WTC11 (cell line): ENCODE data around the gene FOXJ1. TPM values are rescaled to one million over a fixed set of nuclear protein-coding genes. Genes with fewer than 3 reads are reported as not detected.

Source experiments
- ATAC-seq: fragments of 200-7000 bp; cut with Tn5 transposase; 2 replicates; pipeline ENCODE4 v1.10.0; 2021; ENCODE audit warnings: mild to moderate bottlenecking, moderate library complexity
- CTCF ChIA-PET: fragments of 300-600 bp; sonication (Branson Sonifier 250); formaldehyde crosslinking; loops from one replicate; lab custom pipeline; 2021; ENCODE audit warnings: antibody characterized with exemption; lab: Charles Lee
- POLR2A ChIA-PET: fragments of 350-600 bp; sonication (Branson Sonifier 250); formaldehyde crosslinking; loops from one replicate; lab custom pipeline; 2021; ENCODE audit warnings: antibody characterized with exemption; lab: Charles Lee
- DNase-seq: peaks from one replicate; pipeline ENCODE4 v3.0.0; 2021; ENCODE audit warnings: low spot score
- H3K27ac Mint-ChIP-seq: 2 replicates; pipeline ENCODE4 v1.8.0; 2021; ENCODE audit warnings: mixed read lengths
- H3K27me3 Mint-ChIP-seq: 2 replicates; pipeline ENCODE4 v1.8.0; 2021; ENCODE audit warnings: low read depth, mild to moderate bottlenecking, moderate library complexity, mixed read lengths
- H3K36me3 Mint-ChIP-seq: 2 replicates; pipeline ENCODE4 v1.8.0; 2021; ENCODE audit warnings: mixed read lengths
- H3K4me1 Mint-ChIP-seq: 2 replicates; pipeline ENCODE4 v1.8.0; 2022; ENCODE audit warnings: mixed read lengths
- H3K4me3 Mint-ChIP-seq: 2 replicates; pipeline ENCODE4 v1.8.0; 2021; ENCODE audit warnings: mild to moderate bottlenecking, moderate library complexity, mixed read lengths
- H3K9me3 Mint-ChIP-seq: 2 replicates; pipeline ENCODE4 v1.8.0; 2021; ENCODE audit warnings: mixed read lengths
- AFF4 ChIP-seq: sonication (generic); formaldehyde crosslinking; IDR thresholded peaks from 2 replicates; pipeline ENCODE4 v1.8.1; 2023; ENCODE audit warnings: mild to moderate bottlenecking, missing genetic modification reagents, borderline replicate concordance
- ATF1 ChIP-seq: sonication (generic); formaldehyde crosslinking; IDR thresholded peaks from 2 replicates; pipeline ENCODE4 v1.8.1; 2023; ENCODE audit warnings: mild to moderate bottlenecking, moderate library complexity, missing genetic modification reagents
- CDX4 ChIP-seq: fragments of 250-450 bp; sonication (Bioruptor Pico); IDR thresholded peaks from 2 replicates; pipeline ENCODE4 v1.9.0; 2021; ENCODE audit warnings: moderate library complexity, mild to moderate bottlenecking, inconsistent platforms, borderline replicate concordance
- E2F1 ChIP-seq: sonication (generic); formaldehyde crosslinking; IDR thresholded peaks from 2 replicates; pipeline ENCODE4 v1.8.0; 2022; ENCODE audit warnings: mild to moderate bottlenecking, missing genetic modification reagents
- E2F4 ChIP-seq: sonication (generic); formaldehyde crosslinking; IDR thresholded peaks from 2 replicates; pipeline ENCODE4 v1.8.1; 2022; ENCODE audit warnings: low read depth, mild to moderate bottlenecking, moderate library complexity, missing genetic modification reagents, borderline replicate concordance
- FOXJ3 ChIP-seq: sonication (generic); formaldehyde crosslinking; IDR thresholded peaks from 2 replicates; pipeline ENCODE4 v1.9.0; 2021; ENCODE audit warnings: missing genetic modification reagents, mild to moderate bottlenecking, borderline replicate concordance
- HMGA2 ChIP-seq: fragments of 250-450 bp; sonication (Bioruptor Pico); IDR thresholded peaks from 2 replicates; pipeline ENCODE4 v1.4.0; 2021; ENCODE audit warnings: mild to moderate bottlenecking, moderate library complexity
- JAZF1 ChIP-seq: fragments of 250-450 bp; sonication (Bioruptor Pico); IDR thresholded peaks from 2 replicates; pipeline ENCODE4 v1.9.0; 2021; ENCODE audit warnings: moderate library complexity, mild to moderate bottlenecking, inconsistent platforms
- MYBL2 ChIP-seq: sonication (generic); formaldehyde crosslinking; IDR thresholded peaks from 2 replicates; pipeline ENCODE4 v1.8.1; 2023; ENCODE audit warnings: mild to moderate bottlenecking, moderate library complexity, missing genetic modification reagents
- NR2C2 ChIP-seq: sonication (generic); formaldehyde crosslinking; IDR thresholded peaks from 2 replicates; pipeline ENCODE4 v1.8.0; 2022; ENCODE audit warnings: mild to moderate bottlenecking, missing genetic modification reagents
- NR3C1 ChIP-seq: sonication (generic); formaldehyde crosslinking; conservative IDR thresholded peaks from 2 replicates; pipeline ENCODE4 v1.8.1; 2023; ENCODE audit warnings: low read depth, mild to moderate bottlenecking, missing genetic modification reagents
- OVOL2 ChIP-seq: fragments of 250-450 bp; sonication (Bioruptor Pico); IDR thresholded peaks from 2 replicates; pipeline ENCODE4 v1.9.0; 2021; ENCODE audit warnings: mild to moderate bottlenecking, borderline replicate concordance
- PREB ChIP-seq: sonication (generic); formaldehyde crosslinking; IDR thresholded peaks from 2 replicates; pipeline ENCODE4 v1.8.1; 2022; ENCODE audit warnings: mild to moderate bottlenecking, missing genetic modification reagents, moderate library complexity, borderline replicate concordance
- SMAD4 ChIP-seq: sonication (generic); formaldehyde crosslinking; IDR thresholded peaks from 2 replicates; pipeline ENCODE4 v1.8.0; 2022; ENCODE audit warnings: mild to moderate bottlenecking, missing genetic modification reagents
- ZNF396 ChIP-seq: fragments of 250-450 bp; sonication (Bioruptor Pico); IDR thresholded peaks from 2 replicates; pipeline ENCODE4 v1.8.0; 2021; ENCODE audit warnings: mild to moderate bottlenecking, moderate library complexity, borderline replicate concordance
- total RNA-seq: library from RNA; stranded (reverse); gene quantifications from 3 replicates; pipeline ENCODE4 v1.2.3, GENCODE V29; 2021
- TF ChIP-seq, protein P1 (sequence below): sonication (generic); formaldehyde crosslinking; IDR thresholded peaks from 2 replicates; pipeline ENCODE4 v1.8.1; 2023; ENCODE audit warnings: mild to moderate bottlenecking, moderate library complexity, missing genetic modification reagents
- TF ChIP-seq, protein P2 (sequence below): sonication (generic); formaldehyde crosslinking; IDR thresholded peaks from 2 replicates; pipeline ENCODE4 v1.8.0; 2023; ENCODE audit warnings: missing genetic modification reagents, mild to moderate bottlenecking, borderline replicate concordance

Gene FOXJ1
- total RNA-seq, 1 experiment from 2014 or later: 11.8 TPM

GRCh38 chr17:76166906-76167305, 25.9 kb upstream of the FOXJ1 start (continued):
- TF ChIP-seq PREB (CRISPR knock-in tag) (no peak), CDX4 (CRISPR knock-in tag) (no peak), SMAD4 (no peak), E2F1 (no peak)

- TF ChIP-seq, protein P1, sequence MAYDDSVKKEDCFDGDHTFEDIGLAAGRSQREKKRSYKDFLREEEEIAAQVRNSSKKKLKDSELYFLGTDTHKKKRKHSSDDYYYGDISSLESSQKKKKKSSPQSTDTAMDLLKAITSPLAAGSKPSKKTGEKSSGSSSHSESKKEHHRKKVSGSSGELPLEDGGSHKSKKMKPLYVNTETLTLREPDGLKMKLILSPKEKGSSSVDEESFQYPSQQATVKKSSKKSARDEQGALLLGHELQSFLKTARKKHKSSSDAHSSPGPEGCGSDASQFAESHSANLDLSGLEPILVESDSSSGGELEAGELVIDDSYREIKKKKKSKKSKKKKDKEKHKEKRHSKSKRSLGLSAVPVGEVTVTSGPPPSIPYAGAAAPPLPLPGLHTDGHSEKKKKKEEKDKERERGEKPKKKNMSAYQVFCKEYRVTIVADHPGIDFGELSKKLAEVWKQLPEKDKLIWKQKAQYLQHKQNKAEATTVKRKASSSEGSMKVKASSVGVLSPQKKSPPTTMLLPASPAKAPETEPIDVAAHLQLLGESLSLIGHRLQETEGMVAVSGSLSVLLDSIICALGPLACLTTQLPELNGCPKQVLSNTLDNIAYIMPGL (CRISPR knock-in tag): no peak
- H3K27me3 Mint-ChIP-seq: no peaks in the 10 kb centered on the region
- H3K4me1 Mint-ChIP-seq: peaks cover 17% of the 10 kb centered on the region
- no peak for ATAC-seq
- CTCF ChIA-PET: interaction anchor here (0.8 to 1.7 kb wide), 9 partner anchors 11 to 152 kb away, joined by 3 to 12 read pairs (median 4); no protein-coding TSS in a partner anchor
- H3K27ac Mint-ChIP-seq: no peak overlapping the region
- H3K36me3 Mint-ChIP-seq: no peaks in the 10 kb centered on the region
- no peaks in the 10 kb centered on the region for H3K9me3 Mint-ChIP-seq
- no peak for DNase-seq
- H3K4me3 Mint-ChIP-seq: no peak overlapping the region
- POLR2A ChIA-PET: no interaction called here
Measured at GRCh38 chr17:76166168-76166567, 25.1 kb upstream of the FOXJ1 start.

DNA sequence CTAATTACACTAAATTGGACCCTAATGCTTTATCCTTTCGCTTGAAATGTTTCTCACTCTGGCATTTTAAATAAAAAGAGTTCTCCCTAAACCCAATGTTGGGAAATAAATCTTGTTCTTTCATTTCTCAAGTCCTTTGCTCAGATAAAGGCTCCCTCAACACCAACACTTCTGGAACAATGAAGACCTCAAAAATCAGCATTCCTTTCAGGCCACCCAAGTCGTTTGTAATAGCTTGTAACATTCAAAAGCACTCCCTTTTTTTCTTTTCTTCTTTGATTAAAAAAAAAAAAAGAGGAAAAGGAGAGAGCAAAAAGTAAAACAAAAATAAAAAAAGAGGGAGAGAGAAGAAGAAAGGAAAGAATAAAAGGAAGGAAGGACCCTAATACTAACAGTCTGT, 23.3 kb upstream of the FOXJ1 start:
- H3K27me3 Mint-ChIP-seq: no peaks in the 10 kb centered on the region
- H3K27ac Mint-ChIP-seq: no peak overlapping the region
- no peak for DNase-seq
- POLR2A ChIA-PET: no interaction called here
- no peak for ATAC-seq
- no peaks in the 10 kb centered on the region for H3K9me3 Mint-ChIP-seq
- H3K4me3 Mint-ChIP-seq: no peak overlapping the region
- no peaks in the 10 kb centered on the region for H3K36me3 Mint-ChIP-seq
- H3K4me1 Mint-ChIP-seq: peaks cover 17% of the 10 kb centered on the region
- CTCF ChIA-PET: interaction anchor here (1.8 kb wide), 2 partner anchors 17 to 43 kb away, joined by 4 to 6 read pairs; no protein-coding TSS in a partner anchor
- TF ChIP-seq AFF4 (CRISPR knock-in tag): no peak
- TF ChIP-seq FOXJ3 (CRISPR knock-in tag): no peak
- TF ChIP-seq ZNF396 (CRISPR knock-in tag): no peak
- TF ChIP-seq JAZF1 (CRISPR knock-in tag): no peak
- TF ChIP-seq E2F4 (CRISPR knock-in tag): no peak
- TF ChIP-seq NR3C1: no peak
- no peak for TF ChIP-seq OVOL2
- no peak for TF ChIP-seq NR2C2 (CRISPR knock-in tag)
- TF ChIP-seq ATF1: no peak
- TF ChIP-seq E2F1: no peak
- no peak for TF ChIP-seq HMGA2 (CRISPR knock-in tag)
- TF ChIP-seq, protein P2, sequence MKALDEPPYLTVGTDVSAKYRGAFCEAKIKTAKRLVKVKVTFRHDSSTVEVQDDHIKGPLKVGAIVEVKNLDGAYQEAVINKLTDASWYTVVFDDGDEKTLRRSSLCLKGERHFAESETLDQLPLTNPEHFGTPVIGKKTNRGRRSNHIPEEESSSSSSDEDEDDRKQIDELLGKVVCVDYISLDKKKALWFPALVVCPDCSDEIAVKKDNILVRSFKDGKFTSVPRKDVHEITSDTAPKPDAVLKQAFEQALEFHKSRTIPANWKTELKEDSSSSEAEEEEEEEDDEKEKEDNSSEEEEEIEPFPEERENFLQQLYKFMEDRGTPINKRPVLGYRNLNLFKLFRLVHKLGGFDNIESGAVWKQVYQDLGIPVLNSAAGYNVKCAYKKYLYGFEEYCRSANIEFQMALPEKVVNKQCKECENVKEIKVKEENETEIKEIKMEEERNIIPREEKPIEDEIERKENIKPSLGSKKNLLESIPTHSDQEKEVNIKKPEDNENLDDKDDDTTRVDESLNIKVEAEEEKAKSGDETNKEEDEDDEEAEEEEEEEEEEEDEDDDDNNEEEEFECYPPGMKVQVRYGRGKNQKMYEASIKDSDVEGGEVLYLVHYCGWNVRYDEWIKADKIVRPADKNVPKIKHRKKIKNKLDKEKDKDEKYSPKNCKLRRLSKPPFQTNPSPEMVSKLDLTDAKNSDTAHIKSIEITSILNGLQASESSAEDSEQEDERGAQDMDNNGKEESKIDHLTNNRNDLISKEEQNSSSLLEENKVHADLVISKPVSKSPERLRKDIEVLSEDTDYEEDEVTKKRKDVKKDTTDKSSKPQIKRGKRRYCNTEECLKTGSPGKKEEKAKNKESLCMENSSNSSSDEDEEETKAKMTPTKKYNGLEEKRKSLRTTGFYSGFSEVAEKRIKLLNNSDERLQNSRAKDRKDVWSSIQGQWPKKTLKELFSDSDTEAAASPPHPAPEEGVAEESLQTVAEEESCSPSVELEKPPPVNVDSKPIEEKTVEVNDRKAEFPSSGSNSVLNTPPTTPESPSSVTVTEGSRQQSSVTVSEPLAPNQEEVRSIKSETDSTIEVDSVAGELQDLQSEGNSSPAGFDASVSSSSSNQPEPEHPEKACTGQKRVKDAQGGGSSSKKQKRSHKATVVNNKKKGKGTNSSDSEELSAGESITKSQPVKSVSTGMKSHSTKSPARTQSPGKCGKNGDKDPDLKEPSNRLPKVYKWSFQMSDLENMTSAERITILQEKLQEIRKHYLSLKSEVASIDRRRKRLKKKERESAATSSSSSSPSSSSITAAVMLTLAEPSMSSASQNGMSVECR (CRISPR knock-in tag): no peak
- TF ChIP-seq MYBL2 (CRISPR knock-in tag): no peak
